Neuronal stem cell (in vitro differentiated cells): ENCODE results near the gene RNF25.
"Not testable (repeated sequence)": the region's sequence is repeated elsewhere in the genome, so short reads cannot be mapped to it uniquely, and the experiment has no call there.

Experiments used
- DNase-seq: peaks from one replicate; pipeline ENCODE4 v3.0.0-alpha.2; 2013; ENCODE audit warnings: low spot score
- H2AFZ ChIP-seq: one replicate; pipeline ENCODE4 v1.6.1; 2013; ENCODE audit warnings: mild to moderate bottlenecking, low read length, inconsistent platforms
- H2AK5ac ChIP-seq: 2 replicates; pipeline ENCODE4 v1.6.1; 2013; ENCODE audit warnings: low read depth, mild to moderate bottlenecking, inconsistent platforms, low read length, moderate library complexity, mixed read lengths
- H2BK120ac ChIP-seq: 2 replicates; pipeline ENCODE4 v1.6.1; 2013; ENCODE audit warnings: low read depth, mild to moderate bottlenecking, inconsistent platforms, low read length, moderate library complexity, mixed read lengths
- H2BK12ac ChIP-seq: one replicate; pipeline ENCODE4 v1.6.1; 2013; ENCODE audit warnings: low read length, inconsistent platforms
- H2BK15ac ChIP-seq: 2 replicates; pipeline ENCODE4 v1.6.1; 2013; ENCODE audit warnings: mild to moderate bottlenecking, low read length, inconsistent platforms, mixed read lengths
- H2BK5ac ChIP-seq: one replicate; pipeline ENCODE4 v1.6.1; 2013; ENCODE audit warnings: inconsistent platforms, mild to moderate bottlenecking, low read length, moderate library complexity
- H3K14ac ChIP-seq: one replicate; pipeline ENCODE4 v1.6.1; 2013; ENCODE audit warnings: low read length, inconsistent platforms
- H3K18ac ChIP-seq: 2 replicates; pipeline ENCODE4 v1.6.1; 2013; ENCODE audit warnings: low read length, inconsistent platforms
- H3K23ac ChIP-seq: 2 replicates; pipeline ENCODE4 v1.6.1; 2013; ENCODE audit warnings: low read depth, mild to moderate bottlenecking, mixed read lengths, low read length, inconsistent platforms; ENCODE audit not compliant: poor library complexity
- H3K27ac ChIP-seq: replicated peaks from 3 replicates; pipeline ENCODE4 v1.5.1; 2013; ENCODE audit warnings: low read length, inconsistent platforms
- H3K27me3 ChIP-seq, 3 experiments: 2 replicates each; pipeline ENCODE4 v1.6.1; 2013; ENCODE audit warnings: low read length in 3 of 3, mild to moderate bottlenecking in 2 of 3, inconsistent platforms in 1 of 3, low read depth in 1 of 3, mixed read lengths in 1 of 3, moderate library complexity in 1 of 3; ENCODE audit not compliant: control insufficient read depth in 3 of 3, insufficient read depth in 3 of 3
- H3K36me3 ChIP-seq, 2 donors: replicated peaks in 1 of 2; 2 replicates each; pipeline ENCODE4 v1.6.1; 2013; ENCODE audit warnings: low read length in 2 of 2; ENCODE audit not compliant: control insufficient read depth in 2 of 2, insufficient read depth in 2 of 2
- H3K4ac ChIP-seq: 2 replicates; pipeline ENCODE4 v1.6.1; 2013; ENCODE audit warnings: inconsistent platforms, mild to moderate bottlenecking, low read length, moderate library complexity
- H3K4me1 ChIP-seq, 2 donors: 1 replicate in 1 of 2; 2 replicates in 1 of 2; pipeline ENCODE4 v1.6.1; 2013; ENCODE audit warnings: low read length in 2 of 2, low read depth in 1 of 2; ENCODE audit not compliant: control insufficient read depth in 2 of 2, insufficient read depth in 1 of 2
- H3K4me2 ChIP-seq: one replicate; pipeline ENCODE4 v1.6.1; 2013; ENCODE audit warnings: mild to moderate bottlenecking, low read length, inconsistent platforms; ENCODE audit not compliant: insufficient read depth, poor library complexity, severe bottlenecking
- H3K4me3 ChIP-seq, 2 donors: 2 replicates each; pipeline ENCODE4 v1.5.1; 2013; ENCODE audit warnings: low read length in 2 of 2, mild to moderate bottlenecking in 2 of 2, inconsistent platforms in 1 of 2, moderate library complexity in 1 of 2
- H3K79me1 ChIP-seq: one replicate; pipeline ENCODE4 v1.6.1; 2013; ENCODE audit warnings: low read depth, mild to moderate bottlenecking, inconsistent platforms, low read length, moderate library complexity
- H3K9ac ChIP-seq: one replicate; pipeline ENCODE4 v1.6.1; 2013; ENCODE audit warnings: mild to moderate bottlenecking, low read depth, low read length, inconsistent platforms; ENCODE audit not compliant: poor library complexity
- H3K9me3 ChIP-seq, 2 donors: replicated peaks in 1 of 2; 2 replicates each; pipeline versions ENCODE3 to v1.6.1; 2013; ENCODE audit warnings: low read length in 2 of 2, mild to moderate bottlenecking in 2 of 2, inconsistent platforms in 1 of 2, low read depth in 1 of 2, mixed read lengths in 1 of 2, moderate library complexity in 1 of 2; ENCODE audit not compliant: control insufficient read depth in 2 of 2, insufficient read depth in 1 of 2
- H4K8ac ChIP-seq: one replicate; pipeline ENCODE4 v1.6.1; 2013; ENCODE audit warnings: low read depth, mild to moderate bottlenecking, inconsistent platforms, low read length, moderate library complexity
- H4K91ac ChIP-seq: one replicate; pipeline ENCODE4 v1.6.1; 2013; ENCODE audit warnings: low read length, low read depth, mild to moderate bottlenecking, inconsistent platforms; ENCODE audit not compliant: poor library complexity
- WGBS, 2 donors: extraction: QIAGEN DNeasy Blood & Tissue Kit; methylation state at CpG; one replicate each; pipeline ENCODE4 v1.1.7; 2013; ENCODE audit warnings: missing lambda C conversion rate in 2 of 2, mixed read lengths in 1 of 2; ENCODE audit not compliant: insufficient read length in 2 of 2, insufficient replicate concordance in 1 of 2; ENCODE audit errors: extremely low coverage in 2 of 2; 5-methylcytosine and 5-hydroxymethylcytosine counted together

Gene RNF25

DNA sequence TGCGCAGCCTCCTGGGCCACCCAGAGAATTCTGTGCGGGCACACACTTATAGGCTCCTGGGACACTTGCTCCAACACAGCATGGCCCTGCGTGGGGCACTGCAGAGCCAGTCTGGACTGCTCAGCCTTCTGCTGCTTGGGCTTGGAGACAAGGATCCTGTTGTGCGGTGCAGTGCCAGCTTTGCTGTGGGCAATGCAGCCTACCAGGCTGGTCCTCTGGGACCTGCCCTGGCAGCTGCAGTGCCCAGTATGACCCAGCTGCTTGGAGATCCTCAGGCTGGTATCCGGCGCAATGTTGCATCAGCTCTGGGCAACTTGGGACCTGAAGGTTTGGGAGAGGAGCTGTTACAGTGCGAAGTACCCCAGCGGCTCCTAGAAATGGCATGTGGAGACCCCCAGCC is 27.1 kb upstream of the RNF25 start:
- Histone ChIP-seq H3K4me3 (no peak overlapping the region), H4K8ac (no peak overlapping the region), H3K18ac (no peak overlapping the region), H3K4me2 (no peak overlapping the region), H4K91ac (no peak overlapping the region), H2BK15ac (no peak overlapping the region), H3K79me1 (no peaks in the 10 kb centered on the region), H3K4me1 (peaks cover 11% of the 10 kb centered on the region in 2 donors), H2BK120ac (no peak overlapping the region), H3K36me3 (peaks cover 21 to 63% of the 10 kb centered on the region in 2 donors), H3K4ac (no peak overlapping the region), H3K27ac (no peak overlapping the region), H2BK5ac (no peak overlapping the region), H3K9ac (no peak overlapping the region), H2AFZ (no peak overlapping the region), H2AK5ac (no peak overlapping the region), H3K14ac (no peak overlapping the region), H2BK12ac (no peak overlapping the region), H3K27me3 (no peaks in the 10 kb centered on the region), H3K9me3 (no peaks in the 10 kb centered on the region), H3K23ac (no peak overlapping the region)
- no peak for DNase-seq
- WGBS, 2 donors: no CpG with 5 or more reads among the region's 8 CpGs

DNA sequence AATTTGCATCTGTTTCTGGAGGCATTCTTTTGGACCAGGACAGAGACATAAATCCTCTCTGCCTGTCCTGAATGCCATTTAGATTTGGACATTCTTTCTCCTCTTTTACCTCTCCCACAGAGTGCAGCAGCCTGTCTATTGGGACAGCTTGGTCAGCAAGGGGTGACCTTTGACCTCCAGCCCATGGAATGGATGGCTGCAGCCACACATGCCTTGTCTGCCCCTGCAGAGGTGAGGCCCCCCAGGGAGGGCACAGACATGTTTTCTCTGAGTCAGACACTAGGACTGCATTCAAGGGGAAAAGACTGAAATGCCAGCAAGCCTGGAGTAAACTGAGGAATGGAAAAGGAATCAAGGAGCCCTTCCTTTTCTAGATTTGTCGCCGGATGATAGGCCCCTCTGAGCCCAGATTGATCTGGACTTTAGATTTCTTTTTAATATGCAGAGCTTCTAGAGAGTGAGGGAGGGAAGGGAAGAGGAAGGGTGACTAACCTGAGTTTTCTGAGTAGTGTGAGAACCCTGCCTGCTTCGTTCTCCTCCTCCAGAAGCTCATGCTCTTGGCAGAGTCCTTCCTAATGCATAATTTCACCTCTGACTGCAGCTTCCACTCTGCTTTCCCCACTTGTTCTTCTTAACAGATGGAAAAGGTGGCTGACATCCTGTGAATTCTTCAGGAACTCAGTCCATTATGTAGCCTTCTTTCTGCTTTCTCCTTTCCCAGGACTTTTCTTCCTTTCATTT is 22.8 kb upstream of the RNF25 start:
- no peak overlapping the region for H2BK5ac ChIP-seq
- no peak overlapping the region for H2AK5ac ChIP-seq
- H2AFZ ChIP-seq: no peak overlapping the region
- H3K27ac ChIP-seq: peak overlapping the region; percentile 60
- no peak overlapping the region for H3K23ac ChIP-seq
- no CpG with 5 or more reads among the region's 3 CpGs for WGBS, 2 donors
- no peaks in the 10 kb centered on the region for H3K79me1 ChIP-seq
- no peak overlapping the region for H4K8ac ChIP-seq
- no peak overlapping the region for H3K4ac ChIP-seq
- no peak overlapping the region for H3K18ac ChIP-seq
- H2BK15ac ChIP-seq: no peak overlapping the region
- no peak overlapping the region for H3K14ac ChIP-seq
- H3K9me3 ChIP-seq: no peaks in the 10 kb centered on the region
- peak overlapping the region; percentile 44 for H3K4me2 ChIP-seq
- H3K36me3 ChIP-seq: peaks cover 26 to 83% of the 10 kb centered on the region in 2 donors
- H3K9ac ChIP-seq: no peak overlapping the region
- DNase-seq: peak; percentile 72
- H3K27me3 ChIP-seq: no peaks in the 10 kb centered on the region
- no peak overlapping the region for H2BK120ac ChIP-seq
- no peak overlapping the region for H2BK12ac ChIP-seq
- no peak overlapping the region for H3K4me3 ChIP-seq
- no peak overlapping the region for H4K91ac ChIP-seq
- H3K4me1 ChIP-seq: peaks cover 14 to 16% of the 10 kb centered on the region in 2 donors

DNA sequence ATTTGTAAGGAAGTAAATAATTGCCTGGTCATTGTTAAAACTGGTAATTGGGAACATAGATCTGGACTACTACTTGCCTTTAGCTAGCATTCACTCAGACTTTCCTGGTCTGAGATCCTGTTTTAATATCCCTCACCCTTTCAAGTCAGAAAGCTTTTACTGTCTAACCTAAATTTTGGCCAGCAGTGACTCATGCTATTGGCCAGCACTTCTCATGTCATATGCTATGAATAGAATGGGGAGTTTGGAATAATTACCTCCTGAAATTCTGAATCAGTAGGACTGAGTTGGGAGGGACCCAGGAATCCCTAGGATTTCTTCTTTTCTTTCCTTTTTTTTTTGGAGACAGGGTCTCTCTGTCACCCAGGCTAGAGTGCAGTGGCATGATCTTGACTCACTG is 19.4 kb upstream of the RNF25 start:
- Histone ChIP-seq H2BK15ac (no peak overlapping the region), H3K18ac (no peak overlapping the region), H3K4me3 (no peak overlapping the region), H2BK5ac (no peak overlapping the region), H4K91ac (no peak overlapping the region), H3K4ac (no peak overlapping the region), H2AK5ac (no peak overlapping the region), H3K4me1 (peaks cover 10 to 16% of the 10 kb centered on the region in 2 donors), H3K4me2 (no peak overlapping the region), H3K27ac (no peak overlapping the region), H3K23ac (no peak overlapping the region), H2AFZ (no peak overlapping the region), H3K79me1 (no peaks in the 10 kb centered on the region), H3K27me3 (no peaks in the 10 kb centered on the region), H2BK120ac (no peak overlapping the region), H3K14ac (no peak overlapping the region), H3K36me3 (peaks cover 19 to 70% of the 10 kb centered on the region in 2 donors), H3K9me3 (no peaks in the 10 kb centered on the region), H2BK12ac (no peak overlapping the region), H4K8ac (no peak overlapping the region), H3K9ac (no peak overlapping the region)
- no peak for DNase-seq

DNA sequence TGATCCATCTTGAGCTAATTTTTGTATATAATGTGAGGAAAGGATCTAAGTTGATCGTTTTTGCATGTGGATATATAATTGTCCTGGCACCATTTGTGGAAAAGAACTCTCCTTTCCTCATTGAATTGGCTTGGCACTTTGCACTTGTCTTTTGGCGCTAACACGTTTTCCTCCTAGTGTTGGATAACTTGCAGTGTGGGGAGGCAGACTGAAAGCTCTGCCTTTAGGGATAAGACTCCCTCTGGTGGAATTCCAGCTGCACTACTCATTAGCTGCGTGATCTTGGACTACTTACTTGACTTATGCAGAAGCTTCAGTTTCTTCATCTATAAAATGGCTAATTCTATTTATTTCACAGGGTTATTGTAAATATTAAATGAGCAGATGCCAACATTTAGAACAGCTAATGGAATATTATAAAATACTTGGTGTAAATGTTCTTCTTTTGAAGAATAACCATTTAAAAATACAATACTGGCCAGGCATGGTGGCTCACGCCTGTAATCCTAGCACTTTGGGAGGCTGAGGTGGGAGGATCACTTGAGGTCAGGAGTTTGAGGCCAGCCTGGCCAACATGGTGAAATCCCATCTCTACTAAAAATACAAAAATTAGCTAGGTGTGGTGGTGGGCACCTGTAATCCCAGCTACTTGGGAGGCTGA is 15.7 kb upstream of the RNF25 start:
- H3K4me3 ChIP-seq, H2BK12ac ChIP-seq, H4K91ac ChIP-seq, H2AFZ ChIP-seq, H2BK5ac ChIP-seq, H3K23ac ChIP-seq, H3K4me1 ChIP-seq, H3K9ac ChIP-seq, H4K8ac ChIP-seq, H3K9me3 ChIP-seq, H3K4ac ChIP-seq, H2BK120ac ChIP-seq, H3K27ac ChIP-seq, H3K27me3 ChIP-seq, H2AK5ac ChIP-seq, H2BK15ac ChIP-seq, H3K79me1 ChIP-seq, H3K14ac ChIP-seq, H3K4me2 ChIP-seq, H3K18ac ChIP-seq: not testable (repeated sequence)
- WGBS, 2 donors: no CpG with 5 or more reads among the region's 5 CpGs
- peaks cover 17 to 73% of the 10 kb centered on the region in 2 donors for H3K36me3 ChIP-seq
- DNase-seq: peak; percentile 32
